ENCODE data around the gene TFEB.

- TF ChIP-seq CTCF (optimal IDR thresholded peaks at IDR 0.05 in 1 of 3, IDR thresholded peaks at IDR 0.05 in 1 of 3, conservative IDR thresholded peaks at IDR 0.05 in 1 of 3; ENCODE audit: extremely low read depth in 1 of 3, insufficient read depth in 2 of 3, low read length in 3 of 3) (no peak), EZH2 (IDR thresholded peaks at IDR 0.05; ENCODE audit: low read length) (no peak)
Measured at GRCh38 chr6:41641352-41641925, 94.0 kb downstream of the TFEB start.
